Nephron progenitor cell (in vitro differentiated cells): ENCODE measurements around the gene TGFBI.
A peak's percentile ranks its signal among the peaks of the same experiment; 100 is the strongest.

ENCODE experiments used
- DNase-seq: peaks from one replicate; pipeline ENCODE4 v3.0.0; 2021
- H3K27ac Mint-ChIP-seq: 2 replicates; pipeline ENCODE4 v1.8.0; 2021; ENCODE audit warnings: mild to moderate bottlenecking, moderate library complexity, mixed read lengths
- H3K27me3 Mint-ChIP-seq: 2 replicates; pipeline ENCODE4 v1.8.0; 2021; ENCODE audit warnings: mild to moderate bottlenecking, low read depth, mixed read lengths; ENCODE audit not compliant: poor library complexity
- H3K36me3 Mint-ChIP-seq: 2 replicates; pipeline ENCODE4 v1.8.0; 2021; ENCODE audit warnings: low read depth, mixed read lengths
- H3K4me1 Mint-ChIP-seq: 2 replicates; pipeline ENCODE4 v1.8.0; 2021; ENCODE audit warnings: mixed read lengths
- H3K4me3 Mint-ChIP-seq: 2 replicates; pipeline ENCODE4 v1.8.0; 2021; ENCODE audit warnings: mild to moderate bottlenecking, moderate library complexity, mixed read lengths
- H3K9me3 Mint-ChIP-seq: 2 replicates; pipeline ENCODE4 v1.8.0; 2021; ENCODE audit warnings: mild to moderate bottlenecking, moderate library complexity, mixed read lengths
- TF ChIP-seq, protein P1 (sequence below): fragments of 200-600 bp; sonication (generic); IDR thresholded peaks from 2 replicates; pipeline ENCODE4 v1.5.0; 2021; ENCODE audit warnings: antibody characterized with exemption

The TGFBI gene

DNA sequence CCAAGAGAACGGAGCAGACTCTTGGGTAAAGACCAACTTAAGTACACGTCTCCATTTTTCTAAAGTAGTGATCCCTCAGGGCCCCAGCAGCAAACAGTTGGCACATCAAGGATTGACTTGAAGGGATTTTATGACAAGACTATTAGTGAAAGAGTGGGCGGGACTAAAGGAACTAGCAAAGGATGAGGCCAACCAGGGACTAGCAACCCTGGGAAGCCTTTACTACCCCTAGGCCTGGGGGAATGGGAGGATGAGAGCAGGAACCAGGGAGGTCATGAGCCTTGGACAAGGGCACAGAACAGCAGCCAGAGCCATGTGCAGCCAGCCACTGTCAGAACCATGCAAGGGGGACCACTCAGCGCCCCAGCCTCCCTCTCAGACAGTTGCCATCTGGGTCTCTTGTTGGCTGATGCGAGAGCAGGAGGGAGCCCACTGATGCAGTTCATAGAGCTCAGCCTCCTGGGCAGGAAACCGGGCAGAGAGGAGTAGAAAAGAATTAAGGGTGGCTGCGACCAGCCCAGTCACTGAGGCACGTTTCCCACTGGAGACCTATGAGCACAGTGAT lies 28.1 kb downstream of the TGFBI start:
- H3K4me1 Mint-ChIP-seq = peaks cover 55% of the 10 kb centered on the region
- H3K36me3 Mint-ChIP-seq = no peaks in the 10 kb centered on the region
- DNase-seq = no peak
- TF ChIP-seq, protein P1, sequence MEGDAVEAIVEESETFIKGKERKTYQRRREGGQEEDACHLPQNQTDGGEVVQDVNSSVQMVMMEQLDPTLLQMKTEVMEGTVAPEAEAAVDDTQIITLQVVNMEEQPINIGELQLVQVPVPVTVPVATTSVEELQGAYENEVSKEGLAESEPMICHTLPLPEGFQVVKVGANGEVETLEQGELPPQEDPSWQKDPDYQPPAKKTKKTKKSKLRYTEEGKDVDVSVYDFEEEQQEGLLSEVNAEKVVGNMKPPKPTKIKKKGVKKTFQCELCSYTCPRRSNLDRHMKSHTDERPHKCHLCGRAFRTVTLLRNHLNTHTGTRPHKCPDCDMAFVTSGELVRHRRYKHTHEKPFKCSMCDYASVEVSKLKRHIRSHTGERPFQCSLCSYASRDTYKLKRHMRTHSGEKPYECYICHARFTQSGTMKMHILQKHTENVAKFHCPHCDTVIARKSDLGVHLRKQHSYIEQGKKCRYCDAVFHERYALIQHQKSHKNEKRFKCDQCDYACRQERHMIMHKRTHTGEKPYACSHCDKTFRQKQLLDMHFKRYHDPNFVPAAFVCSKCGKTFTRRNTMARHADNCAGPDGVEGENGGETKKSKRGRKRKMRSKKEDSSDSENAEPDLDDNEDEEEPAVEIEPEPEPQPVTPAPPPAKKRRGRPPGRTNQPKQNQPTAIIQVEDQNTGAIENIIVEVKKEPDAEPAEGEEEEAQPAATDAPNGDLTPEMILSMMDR = no peak
- peak overlapping the region; percentile 10 for H3K4me3 Mint-ChIP-seq
- H3K9me3 Mint-ChIP-seq = no peaks in the 10 kb centered on the region
- peak overlapping the region; percentile 84 for H3K27ac Mint-ChIP-seq
- peaks cover 10% of the 10 kb centered on the region for H3K27me3 Mint-ChIP-seq

DNA sequence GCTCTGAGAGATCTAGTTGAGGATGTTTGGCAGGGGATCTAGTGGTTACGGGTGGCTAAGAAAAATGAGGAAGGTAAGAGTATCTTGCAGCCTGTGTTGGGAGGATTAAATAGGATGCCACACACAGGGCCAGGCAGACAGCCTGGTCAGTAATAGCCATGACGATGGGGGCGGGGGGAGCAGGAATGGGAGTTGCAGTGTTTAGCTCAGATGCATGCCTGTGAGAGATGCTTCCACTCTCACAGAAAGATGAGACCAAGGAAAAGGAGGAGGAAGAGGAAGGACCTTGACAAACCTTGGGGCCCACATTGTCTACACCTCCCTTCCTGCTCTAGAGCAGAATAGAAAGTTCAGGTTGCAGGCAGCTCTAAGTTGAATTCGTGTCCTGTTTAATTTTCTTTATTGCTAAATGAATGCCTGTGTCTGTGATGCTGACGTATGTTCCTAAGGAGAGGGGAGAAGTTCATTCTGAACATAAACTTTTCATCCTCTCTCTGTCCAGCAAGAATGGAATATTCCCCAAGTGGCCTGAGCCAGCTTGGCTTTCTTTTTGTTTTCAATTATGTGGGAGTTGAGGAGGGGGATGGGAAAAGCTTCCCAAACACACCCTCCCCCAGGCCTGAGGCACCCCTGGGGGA lies 28.7 kb downstream of the TGFBI start:
- H3K4me1 Mint-ChIP-seq = peaks cover 55% of the 10 kb centered on the region
- TF ChIP-seq, protein P1 = no peak
- peak overlapping the region; percentile 10 for H3K4me3 Mint-ChIP-seq
- H3K27me3 Mint-ChIP-seq = peaks cover 10% of the 10 kb centered on the region
- H3K27ac Mint-ChIP-seq = peak overlapping the region; percentile 17
- no peaks in the 10 kb centered on the region for H3K36me3 Mint-ChIP-seq
- no peaks in the 10 kb centered on the region for H3K9me3 Mint-ChIP-seq
- DNase-seq = peak; percentile 38

DNA sequence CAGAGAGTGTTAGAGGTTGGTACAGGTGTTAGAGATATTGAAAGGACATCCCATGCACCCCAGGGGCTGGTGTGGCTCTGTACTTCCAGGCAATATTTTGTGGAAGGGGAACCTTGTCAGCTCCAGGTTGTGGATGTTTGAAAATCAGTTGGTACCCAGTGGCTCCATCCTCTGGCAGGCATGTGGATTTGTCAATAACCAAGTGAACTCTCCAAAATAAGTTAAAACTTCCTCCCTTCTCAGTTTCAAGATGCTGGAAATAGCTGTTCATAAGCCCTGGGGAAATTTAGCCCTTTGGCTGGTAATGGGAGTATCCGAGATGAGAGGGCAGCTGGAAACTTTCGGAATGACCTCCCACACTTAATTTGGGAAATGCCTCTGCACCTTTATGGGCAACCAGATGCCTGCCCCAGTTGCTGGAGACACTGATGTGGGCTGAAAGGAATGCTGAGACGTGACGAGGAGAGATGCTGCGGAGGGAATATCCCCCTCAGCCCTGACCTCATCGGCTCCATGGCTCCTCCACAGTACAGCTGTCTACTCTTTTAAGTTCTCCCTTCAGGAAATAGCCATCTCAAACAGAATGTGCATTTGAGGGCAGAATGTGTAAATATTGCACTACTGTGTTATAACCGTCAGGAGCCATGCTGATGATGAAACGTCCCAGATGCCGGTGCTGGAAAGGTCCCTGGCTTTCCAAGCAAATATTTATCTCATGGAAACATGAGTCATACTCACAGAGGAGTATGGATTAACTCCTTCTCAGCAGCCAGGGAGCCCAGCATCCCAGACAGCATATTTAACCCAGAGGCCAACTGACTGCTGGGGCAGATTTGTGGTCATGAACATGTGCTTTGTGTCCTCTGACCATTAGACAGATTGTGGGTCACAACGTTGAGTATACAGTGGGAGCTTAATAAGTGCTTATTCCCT lies 29.5 kb downstream of the TGFBI start:
- DNase-seq = no peak
- Mint-ChIP-seq H3K27ac (peak overlapping the region; percentile 83), H3K36me3 (peaks cover 4% of the 10 kb centered on the region), H3K4me1 (peaks cover 55% of the 10 kb centered on the region), H3K4me3 (no peak overlapping the region), H3K9me3 (no peaks in the 10 kb centered on the region), H3K27me3 (peaks cover 10% of the 10 kb centered on the region)
- TF ChIP-seq, protein P1 = peak; percentile 27

DNA sequence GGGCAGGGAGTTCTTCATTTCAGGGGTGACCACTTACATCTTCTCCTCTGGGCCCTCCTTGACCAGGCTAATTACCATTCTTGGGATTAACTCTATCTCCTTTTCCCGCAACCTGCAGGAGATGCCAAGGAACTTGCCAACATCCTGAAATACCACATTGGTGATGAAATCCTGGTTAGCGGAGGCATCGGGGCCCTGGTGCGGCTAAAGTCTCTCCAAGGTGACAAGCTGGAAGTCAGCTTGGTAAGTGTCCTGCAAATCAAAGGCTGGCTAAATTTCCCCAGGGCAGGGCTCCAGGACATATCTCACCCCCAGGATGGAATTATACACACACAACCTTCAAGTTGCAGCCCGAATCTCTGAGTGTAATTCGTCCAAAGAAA lies 30.2 kb downstream of the TGFBI start:
- Mint-ChIP-seq H3K27ac (no peak overlapping the region), H3K4me3 (no peak overlapping the region), H3K9me3 (no peaks in the 10 kb centered on the region), H3K36me3 (peaks cover 4% of the 10 kb centered on the region), H3K4me1 (peaks cover 48% of the 10 kb centered on the region), H3K27me3 (peaks cover 10% of the 10 kb centered on the region)
- TF ChIP-seq, protein P1 = no peak
- DNase-seq = no peak

DNA sequence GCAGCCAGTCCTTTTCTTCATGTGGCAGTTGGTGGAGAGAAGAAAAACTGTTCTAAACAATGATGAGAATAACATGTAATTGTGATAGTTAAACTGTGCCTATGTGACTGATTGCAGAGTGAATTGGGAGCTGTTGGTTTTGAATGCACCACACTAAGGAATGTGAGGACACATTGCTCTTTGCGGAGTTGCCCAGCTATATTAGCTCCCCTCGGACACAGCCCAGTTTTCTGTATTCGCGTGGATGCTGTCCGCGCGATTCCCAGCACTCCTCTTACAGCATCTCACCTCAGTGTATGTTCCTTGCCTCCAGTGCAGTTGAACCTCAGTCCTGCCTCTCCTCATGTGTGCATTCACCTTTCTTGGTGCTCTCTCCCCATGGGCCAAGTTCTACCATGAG lies 32.2 kb downstream of the TGFBI start:
- H3K36me3 Mint-ChIP-seq = peaks cover 4% of the 10 kb centered on the region
- H3K4me3 Mint-ChIP-seq = no peak overlapping the region
- no peaks in the 10 kb centered on the region for H3K9me3 Mint-ChIP-seq
- no peak for DNase-seq
- H3K27ac Mint-ChIP-seq = no peak overlapping the region
- H3K4me1 Mint-ChIP-seq = peaks cover 32% of the 10 kb centered on the region
- H3K27me3 Mint-ChIP-seq = peaks cover 10% of the 10 kb centered on the region
- TF ChIP-seq, protein P1 = no peak
